SKM-1 treated with dmso at 0.1 percent for 144 hours (cell line): ENCODE measurements around the gene MITF.

Experiments
- DNase-seq: peaks from one replicate; lab custom pipeline; 2025; ENCODE audit not compliant: unreplicated experiment; lab: John Stamatoyannopoulos, UW

Gene MITF, protein sequence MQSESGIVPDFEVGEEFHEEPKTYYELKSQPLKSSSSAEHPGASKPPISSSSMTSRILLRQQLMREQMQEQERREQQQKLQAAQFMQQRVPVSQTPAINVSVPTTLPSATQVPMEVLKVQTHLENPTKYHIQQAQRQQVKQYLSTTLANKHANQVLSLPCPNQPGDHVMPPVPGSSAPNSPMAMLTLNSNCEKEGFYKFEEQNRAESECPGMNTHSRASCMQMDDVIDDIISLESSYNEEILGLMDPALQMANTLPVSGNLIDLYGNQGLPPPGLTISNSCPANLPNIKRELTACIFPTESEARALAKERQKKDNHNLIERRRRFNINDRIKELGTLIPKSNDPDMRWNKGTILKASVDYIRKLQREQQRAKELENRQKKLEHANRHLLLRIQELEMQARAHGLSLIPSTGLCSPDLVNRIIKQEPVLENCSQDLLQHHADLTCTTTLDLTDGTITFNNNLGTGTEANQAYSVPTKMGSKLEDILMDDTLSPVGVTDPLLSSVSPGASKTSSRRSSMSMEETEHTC

DNA sequence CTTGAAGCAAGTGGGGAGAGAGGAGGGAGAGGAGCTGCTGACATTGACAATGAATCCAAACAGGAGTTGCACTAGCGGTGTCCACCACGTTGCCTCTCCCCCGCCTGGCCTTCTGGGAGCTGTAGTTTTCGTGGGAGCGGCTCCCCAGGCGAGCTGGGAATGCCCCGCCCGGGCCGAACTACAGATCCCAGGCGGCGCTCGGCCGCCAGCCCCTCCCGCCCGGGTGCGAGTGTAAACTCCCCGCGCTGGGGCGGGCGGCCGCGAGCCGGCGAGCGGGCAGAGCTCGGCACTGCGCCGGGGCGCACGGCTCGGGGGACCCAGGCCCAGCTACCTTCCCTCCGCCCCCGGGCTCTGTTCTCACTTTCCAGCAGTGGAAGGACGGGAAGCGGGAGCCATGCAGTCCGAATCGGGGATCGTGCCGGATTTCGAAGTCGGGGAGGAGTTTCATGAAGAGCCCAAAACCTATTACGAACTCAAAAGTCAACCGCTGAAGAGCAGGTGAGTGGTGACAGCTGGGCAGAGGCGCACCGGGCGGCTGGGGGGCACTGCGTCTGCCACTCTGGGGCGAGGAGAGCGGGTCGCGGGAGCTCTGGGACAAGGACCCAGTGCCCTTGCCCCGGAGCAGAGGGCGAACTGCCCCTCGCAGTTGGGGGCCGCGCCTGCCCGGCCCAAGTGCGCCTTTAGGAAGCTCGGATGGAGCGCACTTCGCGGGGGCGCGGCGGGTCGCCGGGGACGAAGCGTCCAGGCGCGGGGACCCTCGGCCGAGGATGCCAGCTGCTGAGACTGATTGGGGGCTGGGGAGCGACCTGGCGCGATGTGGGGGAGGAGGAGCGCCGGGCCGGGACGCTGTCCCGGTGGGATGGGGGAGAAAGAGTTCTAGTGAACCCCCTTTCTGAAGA, at the start of gene MITF:
Gene MITF, plus strand, starts transcription at position 261 of the 899 bp plus-strand sequence. Its CDS starts 134 bp downstream, at position 395.
- DNase-seq, result peak; percentile 91

DNA sequence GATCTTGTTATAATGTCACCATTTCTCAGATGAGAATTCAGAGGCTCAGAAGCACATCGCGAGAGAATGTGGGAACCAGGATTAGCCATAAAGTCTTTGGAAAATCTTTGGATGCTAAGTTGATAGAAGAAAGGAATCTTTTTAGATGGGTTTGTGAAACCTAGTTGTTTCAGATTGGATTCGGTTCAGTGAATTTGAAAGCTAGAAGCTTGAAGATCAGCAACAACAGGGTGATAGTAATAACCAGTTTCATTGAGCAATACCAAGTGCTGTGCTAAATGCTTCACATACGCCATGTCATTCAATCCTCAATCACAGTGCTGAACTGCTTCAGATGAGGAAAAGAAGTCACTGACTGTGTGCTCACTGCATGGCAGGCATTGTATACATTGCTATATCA, 47.4 kb upstream of the MITF start:
- no peak for DNase-seq

DNA sequence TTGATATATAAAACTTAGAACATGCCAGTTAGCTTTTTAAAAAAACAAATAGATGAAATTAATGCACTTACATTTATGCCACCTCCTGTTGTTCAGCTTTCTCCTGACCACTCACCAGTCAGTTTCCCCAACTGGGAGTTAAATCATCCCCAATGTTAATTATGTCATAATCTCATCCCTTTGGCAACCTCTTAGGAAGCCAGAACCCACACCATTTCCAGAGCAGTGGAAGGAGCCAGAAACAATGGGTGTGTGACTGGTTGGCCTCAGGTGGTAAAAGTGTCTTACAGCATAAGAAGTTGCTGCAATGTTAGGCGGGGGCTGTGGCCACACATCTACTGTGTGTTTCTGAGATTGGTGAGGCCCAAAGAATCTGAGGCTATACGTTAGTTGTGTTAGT, 46.5 kb upstream of the MITF start:
- DNase-seq, result no peak

DNA sequence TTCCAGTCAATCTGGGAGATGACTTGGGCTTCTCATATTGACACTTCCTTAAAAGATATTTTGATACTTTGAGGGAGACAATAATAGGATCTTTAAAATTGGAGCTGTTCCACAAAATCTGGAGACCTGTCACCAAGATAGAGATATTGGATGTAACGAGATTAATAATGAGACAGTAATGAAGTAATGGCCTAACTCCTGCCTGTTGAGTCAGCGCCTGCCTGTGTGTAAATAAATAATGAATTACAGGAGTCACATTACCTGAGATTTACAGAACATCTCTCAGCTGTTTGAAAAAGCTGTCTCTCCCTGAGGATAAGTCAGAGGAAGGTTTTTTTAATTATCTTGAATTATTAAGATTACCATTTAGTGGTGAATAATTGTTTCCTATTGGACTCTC, 43.8 kb upstream of the MITF start:
- DNase-seq, result no peak

DNA sequence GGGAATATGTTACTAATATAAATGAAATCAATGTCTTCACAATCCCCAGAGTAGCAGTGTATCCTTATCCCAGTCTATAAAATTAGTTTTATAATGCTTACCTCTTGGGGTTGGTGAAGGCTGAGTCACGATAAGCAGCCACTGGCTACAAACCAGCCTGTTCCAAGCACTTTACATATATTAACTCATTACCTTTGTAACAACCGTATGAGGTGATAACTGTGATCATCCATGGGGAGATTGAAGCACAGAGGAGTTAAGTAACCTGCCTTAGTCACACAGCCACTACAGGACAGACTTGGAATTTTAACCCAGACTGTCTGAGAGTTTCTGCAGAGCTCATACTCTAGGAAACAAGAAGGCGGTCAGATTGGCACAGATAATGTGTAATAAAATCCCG, 43.3 kb upstream of the MITF start:
- DNase-seq, result no peak

DNA sequence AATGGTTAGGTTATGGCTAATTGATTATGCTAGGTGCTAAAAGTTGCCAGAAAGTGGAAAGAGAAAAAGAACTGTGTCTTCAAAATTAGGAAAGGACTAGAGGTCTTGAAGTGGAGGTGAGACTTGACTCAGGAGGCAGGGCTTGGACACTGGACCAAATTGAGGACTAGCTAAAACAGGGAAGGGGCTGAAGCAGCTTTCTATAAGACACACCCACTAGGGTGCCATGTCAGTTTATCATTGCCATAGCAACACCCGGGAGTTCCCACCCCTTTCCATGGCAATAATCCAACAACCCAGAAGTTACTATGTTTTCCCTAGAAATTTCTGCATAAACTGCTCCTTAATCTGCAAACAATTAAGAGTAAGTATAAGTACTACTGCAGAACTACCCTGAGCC, 42.9 kb upstream of the MITF start:
- DNase-seq, result no peak

DNA sequence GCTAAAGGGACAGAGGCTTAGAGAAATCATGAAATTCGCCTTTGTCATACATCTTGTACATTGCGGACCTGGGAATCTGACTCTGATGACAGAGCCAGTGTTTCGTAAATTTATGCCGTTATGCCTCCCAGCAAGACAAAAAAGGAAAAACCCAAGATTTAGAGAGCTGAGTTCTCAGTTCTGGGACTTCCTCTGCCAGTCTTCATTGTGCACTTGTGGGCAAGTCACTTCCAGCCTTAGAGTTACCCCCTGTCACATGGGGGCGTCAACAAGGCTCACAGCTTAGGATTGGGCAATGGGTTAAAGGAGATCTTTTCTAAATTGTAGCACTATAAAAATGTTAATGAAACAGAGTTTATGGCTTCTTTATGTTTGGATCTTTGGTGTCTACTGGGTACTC, 41.9 kb upstream of the MITF start:
- no peak for DNase-seq

DNA sequence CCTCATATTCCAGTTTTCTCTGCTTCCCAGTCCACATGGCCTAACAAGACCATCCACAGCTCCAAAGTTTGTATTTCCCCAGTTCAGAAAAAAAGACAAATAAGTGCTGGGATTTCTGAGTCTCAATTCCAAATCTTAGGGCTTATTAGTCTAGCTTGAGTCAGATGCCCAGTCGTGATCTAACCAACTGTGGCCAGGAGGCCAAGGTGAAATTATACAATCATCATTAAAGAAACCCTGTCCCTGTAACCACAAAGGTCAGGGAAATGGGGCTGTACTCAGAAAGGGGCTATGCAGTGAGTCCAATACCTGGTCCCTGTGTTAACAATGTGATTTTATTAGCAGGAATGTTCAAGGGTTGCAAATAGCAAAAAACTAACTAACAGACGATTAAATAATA, 40.5 kb upstream of the MITF start:
- DNase-seq, result no peak

DNA sequence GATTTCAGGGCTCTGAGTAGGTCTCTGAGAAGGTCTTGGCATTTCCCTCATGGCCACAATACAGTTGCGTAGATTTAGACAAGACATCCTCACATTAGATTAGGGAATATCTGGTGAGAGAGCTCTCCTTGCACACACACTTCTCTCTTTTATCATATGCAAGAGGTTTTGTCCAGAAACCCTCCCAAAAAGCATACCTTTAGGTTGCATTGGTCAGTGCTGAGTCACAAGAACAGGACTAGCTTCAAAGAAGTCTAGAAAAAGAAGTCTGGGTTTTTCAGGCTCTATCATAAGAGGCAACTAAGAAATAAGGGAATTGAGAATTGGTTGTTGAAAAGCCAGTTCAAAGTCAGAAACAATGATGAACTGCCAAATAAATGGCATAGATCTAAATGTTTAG, 40.1 kb upstream of the MITF start:
- DNase-seq, result no peak

DNA sequence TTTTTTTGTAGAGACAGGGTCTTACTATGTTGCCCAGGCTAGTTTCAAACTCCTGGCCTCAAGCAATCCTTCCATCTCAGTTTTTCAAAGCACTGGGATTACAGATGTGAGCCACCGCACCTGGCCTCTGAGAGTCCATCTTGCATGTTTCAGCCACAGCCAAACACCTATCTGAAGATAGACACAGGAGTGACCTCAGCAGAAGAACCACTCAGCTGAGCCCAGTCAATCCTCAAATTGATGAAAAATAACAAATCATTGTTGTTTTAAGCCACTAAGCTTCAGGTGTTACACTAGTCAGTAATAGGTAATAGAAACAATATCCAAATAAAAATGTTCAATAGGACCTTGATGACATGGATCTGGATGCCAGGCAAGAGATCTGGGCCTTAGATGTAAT, 38.3 kb upstream of the MITF start:
- no peak for DNase-seq

DNA sequence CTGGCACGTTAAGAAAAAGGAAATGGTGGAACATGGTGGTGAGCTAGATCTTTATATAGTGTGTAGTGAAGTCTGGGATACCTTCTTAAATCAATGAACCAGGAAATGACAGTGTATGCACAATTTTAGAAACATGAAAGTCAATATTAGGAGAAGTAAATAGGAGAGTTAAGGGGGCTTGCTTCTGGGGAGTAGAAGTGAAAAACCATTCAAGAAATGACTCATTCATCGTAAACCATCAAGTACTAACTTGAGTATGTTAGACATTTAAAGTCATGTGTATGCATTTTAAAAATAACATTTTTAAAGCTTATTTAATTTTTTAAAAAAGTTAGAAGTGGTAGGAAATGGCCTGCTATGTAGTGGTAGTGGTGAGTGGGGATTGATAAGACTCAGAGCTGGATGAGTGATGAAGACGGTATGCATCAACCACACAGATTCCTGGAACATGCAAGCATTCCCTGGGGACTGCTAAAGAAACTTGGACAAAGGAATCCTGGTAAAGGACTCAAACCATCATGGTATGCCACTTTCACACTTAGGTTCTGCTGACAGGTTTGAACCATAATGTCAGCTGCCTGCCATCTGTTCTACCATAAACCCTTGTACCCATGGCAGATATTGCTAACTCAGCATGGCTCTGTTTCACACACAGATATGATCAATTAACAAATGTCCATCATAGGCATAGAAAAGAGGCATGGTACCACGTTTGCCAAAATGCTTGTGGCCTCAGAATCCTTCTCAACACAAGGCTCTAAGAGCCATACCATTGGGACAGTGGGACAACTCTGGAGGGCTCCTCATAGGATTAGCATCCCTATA, 28.9 kb upstream of the MITF start:
- no peak for DNase-seq

DNA sequence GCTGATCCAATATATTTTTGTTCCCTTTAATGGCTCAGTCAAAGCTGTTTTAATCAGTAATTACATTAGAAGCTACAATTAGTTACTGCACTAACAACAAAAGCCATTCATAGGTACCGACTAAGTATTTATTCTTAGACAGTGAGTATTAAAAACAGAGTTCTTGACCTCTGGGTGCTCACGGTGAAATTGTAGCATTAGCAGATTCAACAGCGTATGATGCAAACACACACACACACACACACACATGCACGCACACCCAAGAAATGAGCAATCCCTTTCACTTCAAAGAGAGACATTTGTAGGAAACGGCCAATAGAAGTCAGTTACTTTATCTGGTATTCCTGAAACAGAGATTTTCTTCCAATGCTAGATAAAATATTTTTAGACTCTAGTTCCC, 27.0 kb upstream of the MITF start:
- no peak for DNase-seq

DNA sequence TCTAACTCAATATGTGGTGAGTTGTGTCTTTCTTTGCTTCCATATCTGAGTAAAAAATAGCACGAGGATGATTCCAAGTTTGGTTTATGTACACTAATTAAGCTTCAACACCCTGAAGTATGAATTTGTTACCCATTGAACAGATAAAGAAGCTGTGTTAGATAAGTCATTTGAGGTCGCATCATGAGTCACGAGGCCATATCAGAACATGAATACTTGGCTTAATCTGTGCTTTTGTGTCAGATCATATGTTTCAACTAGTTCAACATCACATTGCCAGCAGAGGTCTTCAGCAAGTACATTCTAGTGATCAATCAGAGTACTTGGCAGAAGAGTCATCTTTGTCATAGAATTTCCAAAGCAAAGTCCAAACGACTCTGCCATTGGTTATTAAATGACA, 26.3 kb upstream of the MITF start:
- DNase-seq, result no peak

DNA sequence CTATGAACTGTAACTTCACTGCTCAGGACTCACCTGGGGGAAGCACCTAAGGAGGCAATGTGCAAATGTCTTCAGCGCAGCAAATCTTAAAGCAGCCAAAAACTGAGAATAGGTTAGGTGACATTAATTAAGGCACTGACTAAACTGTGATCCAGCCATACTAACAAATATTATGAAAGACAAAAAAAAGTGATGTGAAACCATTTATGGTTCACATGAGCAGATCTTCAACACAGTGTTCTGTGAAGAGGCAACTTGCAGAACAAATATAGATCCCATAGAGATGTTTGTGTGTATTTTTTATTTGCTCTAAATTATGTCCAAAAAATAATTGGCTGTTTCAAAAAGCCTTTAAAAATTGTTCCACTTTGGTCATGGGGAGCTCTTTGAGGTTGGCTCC, 24.1 kb upstream of the MITF start:
- no peak for DNase-seq

DNA sequence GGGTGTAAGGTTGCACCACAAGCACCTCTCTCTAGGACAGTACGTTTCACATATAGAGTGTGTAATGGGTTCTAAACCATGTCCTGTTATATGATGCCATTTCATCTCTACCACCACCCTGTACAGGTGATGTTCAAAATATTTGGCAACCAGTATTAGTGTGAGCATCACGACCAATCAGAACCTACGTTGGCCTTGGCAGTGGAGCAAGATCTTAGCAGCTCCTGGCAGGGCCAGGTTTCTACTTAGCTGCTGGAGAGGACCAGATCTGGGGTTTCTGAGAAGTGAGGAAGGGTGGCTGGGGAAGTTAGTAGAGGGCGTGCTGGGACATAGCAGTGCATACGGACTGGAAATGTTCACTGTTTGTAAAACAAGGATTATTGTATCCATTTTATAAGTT, 23.1 kb upstream of the MITF start:
- DNase-seq, result no peak

DNA sequence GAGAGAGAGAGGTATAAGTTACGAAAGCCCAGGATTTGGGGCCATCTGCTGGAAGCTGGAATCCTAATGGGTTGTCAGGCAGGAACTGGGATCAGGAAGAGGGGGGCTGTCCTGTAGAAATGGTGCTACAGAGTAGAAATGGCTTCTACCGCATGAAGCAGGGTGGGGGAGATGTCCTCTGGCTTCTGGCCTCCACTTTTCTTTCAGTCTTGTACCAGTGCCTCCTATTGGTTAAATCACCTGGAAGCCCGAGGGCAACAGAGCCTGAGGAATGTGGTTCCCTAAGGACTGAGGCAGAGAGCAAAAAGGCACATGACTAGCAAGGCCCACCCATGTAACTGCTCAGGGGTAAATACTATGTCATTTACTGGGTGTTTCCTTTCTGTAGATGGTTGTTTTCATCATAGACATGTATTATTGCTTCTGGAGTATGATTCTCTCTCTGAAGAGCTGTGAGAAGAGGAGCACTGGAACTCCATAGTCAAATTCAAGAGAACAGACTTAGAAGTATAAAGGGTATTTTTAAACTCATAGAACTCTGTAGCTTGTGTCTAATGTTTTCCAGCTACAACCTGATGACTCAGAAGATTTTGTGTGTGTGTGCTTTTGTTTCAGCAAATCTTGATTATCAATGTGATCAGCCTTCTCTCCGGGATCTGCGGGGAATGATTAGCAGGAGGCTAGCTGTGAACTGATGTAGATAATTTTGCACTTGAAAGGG, 20.2 kb upstream of the MITF start:
- no peak for DNase-seq

DNA sequence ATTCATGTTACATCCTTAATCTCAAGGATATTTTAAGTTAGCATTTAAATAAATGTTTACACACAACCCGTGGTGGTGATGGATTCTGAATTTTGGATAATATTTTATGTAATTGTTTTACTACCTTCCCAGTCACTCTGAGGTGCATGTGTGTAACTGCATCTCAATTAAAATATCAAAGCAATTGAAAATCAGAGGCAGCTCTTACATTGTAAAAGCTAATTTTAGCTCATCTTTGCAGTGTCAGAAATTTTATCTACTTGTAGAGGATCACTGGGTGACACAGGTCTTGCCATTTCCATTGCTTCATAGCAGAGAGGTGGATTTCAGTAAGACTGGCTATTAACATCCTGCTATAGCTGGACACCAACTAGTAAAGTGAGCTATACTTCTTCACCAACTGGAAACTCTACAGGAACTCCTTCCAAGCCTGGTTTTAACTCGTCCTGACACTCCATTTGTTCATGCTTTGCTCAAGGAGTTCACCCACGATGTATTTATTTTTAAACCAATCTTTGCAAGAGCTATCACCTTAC, 19.6 kb upstream of the MITF start:
- DNase-seq, result no peak

DNA sequence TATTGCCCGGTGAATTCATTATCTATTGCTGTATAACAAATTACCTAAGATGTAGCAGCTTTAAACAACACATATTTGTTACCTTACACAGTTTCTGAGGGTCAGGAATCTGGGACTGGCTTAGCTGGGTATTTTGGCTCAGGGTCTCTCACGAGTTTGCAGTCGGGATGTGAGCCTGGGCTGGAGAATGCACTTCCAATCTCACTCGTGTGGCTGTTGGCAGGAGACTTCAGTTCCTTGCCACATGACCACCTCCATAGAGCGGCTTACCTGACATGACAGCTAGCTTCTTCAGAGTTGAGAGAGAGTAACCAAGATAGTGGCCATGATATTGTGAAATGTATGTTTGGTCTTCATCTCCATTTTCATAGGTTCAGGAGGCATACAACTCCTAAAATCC, 18.4 kb upstream of the MITF start:
- no peak for DNase-seq

DNA sequence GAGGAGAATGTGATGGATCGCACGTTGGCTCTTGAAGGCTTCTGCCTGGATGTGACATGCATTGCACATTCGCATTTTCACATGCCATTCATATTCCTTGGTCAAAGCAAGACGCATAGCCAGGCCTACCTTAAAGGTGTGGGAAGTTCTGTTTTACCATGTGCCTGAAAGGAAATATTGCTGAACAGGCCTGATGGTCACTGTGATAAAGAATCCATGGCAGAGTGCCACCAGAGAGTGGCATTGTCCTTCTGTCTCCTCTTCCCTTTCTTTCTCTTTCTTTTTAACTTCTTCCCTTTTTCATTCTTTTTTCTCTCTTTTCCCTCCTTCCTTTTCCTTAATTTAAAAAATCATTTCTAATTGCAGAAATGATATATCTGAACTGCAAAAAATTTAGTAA, 15.9 kb upstream of the MITF start:
- DNase-seq, result no peak

DNA sequence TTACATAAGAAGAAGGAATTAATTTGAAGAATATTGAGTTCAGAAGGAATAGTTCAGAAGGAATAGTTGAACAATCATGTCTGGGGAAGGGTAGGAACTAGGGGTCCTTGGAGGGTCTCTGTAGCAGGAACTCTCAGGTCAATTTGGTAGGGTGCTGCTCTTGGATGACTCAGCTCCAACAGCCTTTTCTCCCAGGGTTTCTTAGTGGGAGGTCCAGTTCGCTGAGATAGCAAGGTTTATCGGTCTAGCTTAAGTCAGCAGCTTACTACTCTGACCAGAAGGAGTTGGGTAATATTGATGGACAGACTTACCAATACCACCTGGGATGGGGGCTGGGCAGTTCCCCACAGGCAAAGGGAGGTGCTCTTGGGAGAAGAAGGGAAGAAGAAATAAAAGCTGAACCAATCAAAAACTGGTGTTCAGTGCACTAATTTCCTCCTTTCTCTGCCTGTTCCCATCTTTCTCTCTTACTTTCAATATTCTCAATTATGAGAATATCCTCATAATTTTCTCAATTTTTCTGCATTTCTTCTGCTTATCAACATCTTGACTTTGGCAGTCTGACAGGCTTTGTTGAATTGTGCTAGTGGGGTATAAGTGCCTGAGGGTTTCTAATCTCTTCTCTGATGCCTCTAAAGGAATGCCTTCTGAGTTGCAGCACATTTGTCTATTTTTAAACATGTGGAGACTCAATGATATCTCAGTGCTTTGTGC, 14.4 kb upstream of the MITF start:
- no peak for DNase-seq
